HTERT RPE-1 (cell line): ENCODE data around the gene GPX4.

Source experiments
- in situ Hi-C: fragments of 300-500 bp; cut with MboI; formaldehyde crosslinking; loops from 4 replicates; pipeline ENCODE4 v1.14.3; 2020; ENCODE audit warnings: low sequenced_read_pairs

Gene GPX4

GRCh38 chr19:1103708-1104310 lies at the start of gene GPX4:
GPX4 (plus strand) TSS chr19:1103994; CDS start chr19:1104044, 50 bp downstream.
- in situ Hi-C loops: no loop called here

- in situ Hi-C loops: no loop called here
These were observed 49.4 kb upstream of the GPX4 start for GRCh38 chr19:1054102-1055027.

- in situ Hi-C loops: no loop called here
These were observed 48.8 kb upstream of the GPX4 start for GRCh38 chr19:1055028-1055425.

GRCh38 chr19:1055886-1056620 lies 47.7 kb upstream of the GPX4 start:
- in situ Hi-C loops: no loop called here

- in situ Hi-C loops: no loop called here
These were observed 46.5 kb upstream of the GPX4 start for GRCh38 chr19:1057176-1057855.

GRCh38 chr19:1058112-1058511 lies 45.7 kb upstream of the GPX4 start:
- in situ Hi-C loops: no loop called here

GRCh38 chr19:1060689-1061088 lies 43.1 kb upstream of the GPX4 start:
- in situ Hi-C loops: no loop called here

GRCh38 chr19:1061987-1062386 lies 41.8 kb upstream of the GPX4 start:
- in situ Hi-C loops: no loop called here

GRCh38 chr19:1062387-1063029 lies 41.3 kb upstream of the GPX4 start:
- in situ Hi-C loops: no loop called here

GRCh38 chr19:1063030-1063908 lies 40.5 kb upstream of the GPX4 start:
- in situ Hi-C loops: no loop called here

- in situ Hi-C loops: no loop called here
These were observed 39.7 kb upstream of the GPX4 start for GRCh38 chr19:1063909-1064660.

- in situ Hi-C loops: no loop called here
These were observed 38.9 kb upstream of the GPX4 start for GRCh38 chr19:1064661-1065605.

GRCh38 chr19:1065606-1066109 lies 38.1 kb upstream of the GPX4 start:
- in situ Hi-C loops: no loop called here

- in situ Hi-C loops: no loop called here
These were observed 37.5 kb upstream of the GPX4 start for GRCh38 chr19:1066251-1066747.

- in situ Hi-C loops: no loop called here
These were observed 37.0 kb upstream of the GPX4 start, which contains the start of gene ARHGAP45 for GRCh38 chr19:1066748-1067340. ARHGAP45 (plus strand) TSS chr19:1067167; CDS start chr19:1067406, 239 bp downstream.

- in situ Hi-C loops: no loop called here
These were observed 36.3 kb upstream of the GPX4 start for GRCh38 chr19:1067341-1067957.
